22Rv1 (cell line): ENCODE measurements around the gene KIAA1671.
"Not testable (repeated sequence)": the region's sequence is repeated elsewhere in the genome, so short reads cannot be mapped to it uniquely, and the experiment has no call there.

Experiments
- H3K27ac ChIP-seq: fragments of 450-650 bp; 2 replicates; pipeline ENCODE4 v1.5.1; 2017
- CTCF ChIP-seq: fragments of 450-650 bp; IDR thresholded peaks from 2 replicates; pipeline ENCODE4 v1.5.1; 2017; ENCODE audit warnings: mild to moderate bottlenecking
- ZFX ChIP-seq: fragments of 450-650 bp; IDR thresholded peaks from 2 replicates; pipeline ENCODE4 v1.6.1; 2017; ENCODE audit warnings: antibody characterized with exemption, borderline replicate concordance

KIAA1671 gene

GRCh38 chr22:24951942-24952836 lies at the start of gene KIAA1671:
Gene KIAA1671, plus strand, starts transcription at chr22:24952716. Its CDS starts 75,284 bp downstream, at chr22:25028000.
- peak within 1 kb of the TSS; percentile 81 for H3K27ac ChIP-seq
- no peak for TF ChIP-seq ZFX
- TF ChIP-seq CTCF: peak; percentile 98

GRCh38 chr22:24905909-24906308 lies 46.6 kb upstream of the KIAA1671 start:
- H3K27ac ChIP-seq: no peak overlapping the region
- TF ChIP-seq ZFX: no peak
- TF ChIP-seq CTCF: no peak

GRCh38 chr22:24907101-24907500 lies 45.4 kb upstream of the KIAA1671 start:
- H3K27ac ChIP-seq: not testable (repeated sequence)

GRCh38 chr22:24920029-24920428 lies 32.5 kb upstream of the KIAA1671 start:
- H3K27ac ChIP-seq: no peak overlapping the region
- TF ChIP-seq CTCF (no peak), ZFX (no peak)

- TF ChIP-seq CTCF (no peak), ZFX (no peak)
- no peak overlapping the region for H3K27ac ChIP-seq
Measured at GRCh38 chr22:24925586-24926427, 26.7 kb upstream of the KIAA1671 start.

- no peak for TF ChIP-seq ZFX
- no peak for TF ChIP-seq CTCF
- no peak overlapping the region for H3K27ac ChIP-seq
Measured at GRCh38 chr22:24926428-24926725, 26.1 kb upstream of the KIAA1671 start.

- no peak overlapping the region for H3K27ac ChIP-seq
- TF ChIP-seq CTCF: no peak
- TF ChIP-seq ZFX: no peak
Measured at GRCh38 chr22:24926849-24927579, 25.5 kb upstream of the KIAA1671 start.
